OCI-LY3 (cell line): Measurements from ENCODE around the gene SLC15A1.

Experiments used
- CTCF ChIP-seq: fragments of 200-600, 300-600 bp; sonication (generic); IDR thresholded peaks from 2 replicates; pipeline ENCODE4 v1.5.1; 2014; ENCODE audit warnings: antibody characterized with exemption, low read length, low read depth
- EZH2phosphoT487 ChIP-seq: fragments of 200-600 bp; shearing (Covaris generic); IDR thresholded peaks from 2 replicates; pipeline ENCODE4 v1.6.1; 2018; ENCODE audit warnings: antibody characterized with exemption, mixed run types, low read depth

- TF ChIP-seq CTCF: no peak
- no peak for TF ChIP-seq EZH2phosphoT487
Measured at GRCh38 chr13:98722958-98723357, 29.5 kb downstream of the SLC15A1 start.
